Chondrocyte (in vitro differentiated cells): ENCODE measurements around the gene ADRA2C. TPM values are rescaled to one million over a fixed set of nuclear protein-coding genes. Genes with fewer than 3 reads are reported as not detected.

Experiments
- DNase-seq: peaks from one replicate; pipeline ENCODE4 v3.0.0; 2021; ENCODE audit warnings: mixed read lengths, low spot score
- H3K27ac Mint-ChIP-seq: one replicate; pipeline ENCODE4 v1.8.0; 2021; ENCODE audit warnings: mild to moderate bottlenecking, moderate library complexity, mixed read lengths; ENCODE audit not compliant: unreplicated experiment
- H3K27me3 Mint-ChIP-seq: 2 replicates; pipeline ENCODE4 v1.8.0; 2021; ENCODE audit warnings: low read depth, mixed read lengths
- H3K36me3 Mint-ChIP-seq: 2 replicates; pipeline ENCODE4 v1.8.0; 2021; ENCODE audit warnings: low read depth, mixed read lengths
- H3K4me1 Mint-ChIP-seq: 2 replicates; pipeline ENCODE4 v1.8.0; 2021; ENCODE audit warnings: low read depth, mild to moderate bottlenecking, mixed read lengths
- H3K4me3 Mint-ChIP-seq: one replicate; pipeline ENCODE4 v1.8.0; 2021; ENCODE audit warnings: mild to moderate bottlenecking, moderate library complexity, mixed read lengths; ENCODE audit not compliant: unreplicated experiment
- H3K9me3 Mint-ChIP-seq: 2 replicates; pipeline ENCODE4 v1.8.0; 2021; ENCODE audit warnings: low read depth, mixed read lengths
- CTCF ChIP-seq: fragments of 200-600 bp; sonication (generic); IDR thresholded peaks from 2 replicates; pipeline ENCODE4 v1.5.0; 2021; ENCODE audit warnings: antibody characterized with exemption, mild to moderate bottlenecking, moderate library complexity
- total RNA-seq: library from RNA; stranded (reverse); gene quantifications from 3 replicates; pipeline ENCODE4 v1.2.1, GENCODE V29; 2021

Gene ADRA2C
- total RNA-seq, 1 donor from 2014 or later = 1.6 TPM

GRCh38 chr4:3723232-3723642, 42.9 kb upstream of the ADRA2C start:
- Mint-ChIP-seq H3K27me3 (peaks cover 37% of the 10 kb centered on the region), H3K4me1 (peaks cover 6% of the 10 kb centered on the region), H3K4me3 (no peak overlapping the region), H3K36me3 (peaks cover 4% of the 10 kb centered on the region), H3K9me3 (peaks cover 8% of the 10 kb centered on the region), H3K27ac (no peak overlapping the region)
- no peak for TF ChIP-seq CTCF
- DNase-seq = no peak

- Mint-ChIP-seq H3K4me3 (no peak overlapping the region), H3K9me3 (no peaks in the 10 kb centered on the region), H3K27me3 (peaks cover 31% of the 10 kb centered on the region), H3K36me3 (no peaks in the 10 kb centered on the region), H3K4me1 (peaks cover 6% of the 10 kb centered on the region), H3K27ac (no peak overlapping the region)
- DNase-seq = no peak
- TF ChIP-seq CTCF = no peak
Observed at GRCh38 chr4:3724319-3725231, 41.6 kb upstream of the ADRA2C start.

- no peaks in the 10 kb centered on the region for H3K9me3 Mint-ChIP-seq
Observed at GRCh38 chr4:3725936-3726870, 40.0 kb upstream of the ADRA2C start.

GRCh38 chr4:3727847-3728469, 38.2 kb upstream of the ADRA2C start:
- DNase-seq = no peak
- no peak overlapping the region for H3K4me3 Mint-ChIP-seq
- no peaks in the 10 kb centered on the region for H3K36me3 Mint-ChIP-seq
- H3K4me1 Mint-ChIP-seq = peaks cover 6% of the 10 kb centered on the region
- TF ChIP-seq CTCF = no peak
- H3K27ac Mint-ChIP-seq = no peak overlapping the region
- H3K27me3 Mint-ChIP-seq = peaks cover 25% of the 10 kb centered on the region
- no peaks in the 10 kb centered on the region for H3K9me3 Mint-ChIP-seq

More at GRCh38 chr4:3725936-3726870, 40.0 kb upstream of the ADRA2C start:
- no peak overlapping the region for H3K4me3 Mint-ChIP-seq
- no peak overlapping the region for H3K27ac Mint-ChIP-seq
- no peak for DNase-seq
- H3K4me1 Mint-ChIP-seq = peaks cover 6% of the 10 kb centered on the region
- TF ChIP-seq CTCF = no peak
- peaks cover 20% of the 10 kb centered on the region for H3K27me3 Mint-ChIP-seq
- H3K36me3 Mint-ChIP-seq = no peaks in the 10 kb centered on the region
